Duodenal mucosa (tissue), 2 donors: Measurements from ENCODE around the gene OSM.
A peak's percentile ranks its signal among the peaks of the same experiment; 100 is the strongest.

Experiments used
- H3K27ac ChIP-seq: one replicate; pipeline ENCODE4 v1.7.0; 2013; ENCODE audit warnings: low read depth, low read length
- H3K27me3 ChIP-seq, 2 donors: one replicate each; pipeline ENCODE4 v1.7.0; 2013; ENCODE audit warnings: low read length in 2 of 2, control low read depth in 1 of 2; ENCODE audit not compliant: insufficient read depth in 2 of 2, control insufficient read depth in 1 of 2
- H3K36me3 ChIP-seq, 2 donors: one replicate each; pipeline ENCODE4 v1.7.0; 2013; ENCODE audit warnings: low read length in 2 of 2, control low read depth in 1 of 2; ENCODE audit not compliant: insufficient read depth in 2 of 2, control insufficient read depth in 1 of 2
- H3K4me1 ChIP-seq, 2 donors: one replicate each; pipeline ENCODE4 v1.7.0; 2013; ENCODE audit warnings: low read length in 2 of 2, control low read depth in 1 of 2; ENCODE audit not compliant: insufficient read depth in 2 of 2, control insufficient read depth in 1 of 2
- H3K4me3 ChIP-seq, 2 donors: one replicate each; pipeline ENCODE4 v1.7.0; 2013; ENCODE audit warnings: low read length in 2 of 2, low read depth in 1 of 2
- H3K9ac ChIP-seq, 2 donors: one replicate each; pipeline ENCODE4 v1.7.0; 2013; ENCODE audit warnings: low read length in 2 of 2, low read depth in 1 of 2
- H3K9me3 ChIP-seq, 2 donors: one replicate each; pipeline ENCODE4 v1.7.0; 2013; ENCODE audit warnings: low read length in 2 of 2, control low read depth in 1 of 2; ENCODE audit not compliant: control insufficient read depth in 1 of 2

OSM gene

DNA sequence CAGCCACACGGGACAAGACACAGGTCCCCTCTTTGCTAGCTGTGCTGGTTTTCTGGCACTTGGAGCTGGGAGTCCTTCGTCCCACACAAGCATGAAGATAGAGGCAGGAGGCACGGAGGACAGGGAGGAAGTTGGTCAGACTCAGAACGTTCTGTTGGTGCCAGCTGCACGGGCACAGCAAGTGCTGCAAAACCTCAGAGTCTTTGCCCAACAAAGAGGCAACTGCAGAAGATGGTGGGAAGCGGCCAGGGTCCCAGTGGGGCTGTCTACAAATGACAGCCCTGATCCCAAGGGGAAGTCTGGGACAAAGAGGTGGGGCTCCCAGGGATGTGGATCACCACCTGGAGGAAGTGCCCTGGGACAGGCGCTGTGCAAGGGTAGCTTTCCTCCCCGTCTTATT, 9.4 kb upstream of the OSM start:
- no peak overlapping the region for H3K9ac ChIP-seq
- H3K27ac ChIP-seq: no peak overlapping the region
- no peaks in the 10 kb centered on the region for H3K36me3 ChIP-seq
- H3K9me3 ChIP-seq: no peaks in the 10 kb centered on the region
- peak overlapping the region in 1 of 2 donors; percentile 1 for H3K4me3 ChIP-seq
- no peaks in the 10 kb centered on the region for H3K27me3 ChIP-seq
- peaks cover 17 to 33% of the 10 kb centered on the region in 2 donors for H3K4me1 ChIP-seq

DNA sequence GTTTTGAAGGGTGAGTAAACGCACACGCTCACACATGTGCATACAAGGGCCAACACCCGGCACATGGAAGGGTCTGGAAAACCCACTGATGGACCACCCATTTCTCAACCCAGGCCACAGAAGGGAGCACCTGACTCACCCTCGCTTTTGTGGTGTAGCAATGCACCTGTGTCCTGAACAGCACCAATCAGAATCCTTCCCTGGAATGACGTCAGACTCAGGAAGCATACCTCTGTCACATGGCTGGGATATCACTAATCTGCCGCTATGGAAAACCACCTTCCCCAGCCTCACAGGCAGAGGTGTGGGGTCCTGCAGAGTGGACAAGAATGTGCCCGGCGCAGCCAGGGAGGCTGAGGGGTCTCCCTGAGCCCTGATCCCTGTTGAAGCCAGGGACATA, 9.0 kb upstream of the OSM start:
- Histone ChIP-seq H3K4me3 (peak overlapping the region in 1 of 2 donors; percentile 1), H3K4me1 (peaks cover 17 to 33% of the 10 kb centered on the region in 2 donors), H3K27me3 (no peaks in the 10 kb centered on the region), H3K9ac (no peak overlapping the region), H3K36me3 (no peaks in the 10 kb centered on the region), H3K27ac (no peak overlapping the region), H3K9me3 (no peaks in the 10 kb centered on the region)

DNA sequence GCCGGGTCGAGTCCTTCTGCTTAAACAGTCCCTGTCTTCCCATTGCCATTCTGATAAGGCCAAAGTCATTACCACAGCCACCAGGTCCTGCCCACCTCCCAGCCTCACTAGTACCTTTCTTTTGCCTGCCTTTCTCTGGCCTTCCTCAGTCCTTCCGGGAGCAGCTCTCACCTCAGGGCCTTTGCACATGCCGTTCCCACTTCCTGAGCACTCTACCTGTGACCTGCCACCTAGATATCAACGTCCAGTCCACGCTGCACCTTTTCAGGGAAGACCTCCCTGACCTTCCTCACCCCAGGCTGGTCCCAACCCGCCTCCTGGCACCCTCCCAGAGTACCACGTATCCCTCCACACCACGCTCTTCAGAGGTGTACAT, 7.8 kb upstream of the OSM start:
- H3K4me1 ChIP-seq: peaks cover 17 to 33% of the 10 kb centered on the region in 2 donors
- no peak overlapping the region for H3K9ac ChIP-seq
- H3K36me3 ChIP-seq: no peaks in the 10 kb centered on the region
- no peak overlapping the region for H3K4me3 ChIP-seq
- no peaks in the 10 kb centered on the region for H3K9me3 ChIP-seq
- H3K27ac ChIP-seq: no peak overlapping the region
- no peaks in the 10 kb centered on the region for H3K27me3 ChIP-seq

DNA sequence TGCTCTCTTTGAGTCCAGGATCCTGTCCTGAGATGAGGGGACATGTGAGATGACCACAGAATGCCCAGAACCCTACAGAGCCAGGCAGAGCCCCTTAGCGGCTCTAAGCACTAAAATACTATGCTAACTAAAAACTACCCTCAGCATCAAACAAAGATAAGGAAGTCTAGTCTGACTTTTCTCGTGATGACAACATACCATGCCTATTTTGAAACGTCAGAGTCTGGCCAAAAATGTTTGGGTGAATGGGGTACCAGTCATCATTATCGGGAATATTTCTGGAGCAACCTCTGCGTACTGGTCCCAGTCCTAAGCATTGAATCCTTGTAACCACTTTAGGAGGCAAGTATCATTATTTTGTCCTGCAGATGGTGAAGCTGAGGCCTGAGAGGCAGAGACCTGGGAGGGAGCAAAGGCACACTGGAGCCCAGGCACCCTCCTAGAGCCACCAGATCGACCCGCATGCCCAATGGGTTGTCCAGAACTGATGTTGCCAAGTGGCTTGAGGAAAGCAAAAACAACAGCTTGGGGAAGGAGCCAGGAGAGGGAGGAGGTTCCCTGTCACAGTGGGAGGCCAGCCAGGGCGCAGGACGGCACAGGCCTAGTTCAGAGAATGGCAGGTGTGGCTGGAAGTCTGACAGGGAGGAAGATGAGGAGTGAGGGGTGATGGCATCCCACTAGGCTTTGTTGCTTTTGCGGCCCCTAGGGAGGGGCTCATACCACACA, 7.2 kb upstream of the OSM start:
- Histone ChIP-seq H3K36me3 (no peaks in the 10 kb centered on the region), H3K9ac (no peak overlapping the region), H3K4me3 (no peak overlapping the region), H3K27ac (no peak overlapping the region), H3K9me3 (no peaks in the 10 kb centered on the region), H3K4me1 (peaks cover 15 to 28% of the 10 kb centered on the region in 2 donors), H3K27me3 (no peaks in the 10 kb centered on the region)

DNA sequence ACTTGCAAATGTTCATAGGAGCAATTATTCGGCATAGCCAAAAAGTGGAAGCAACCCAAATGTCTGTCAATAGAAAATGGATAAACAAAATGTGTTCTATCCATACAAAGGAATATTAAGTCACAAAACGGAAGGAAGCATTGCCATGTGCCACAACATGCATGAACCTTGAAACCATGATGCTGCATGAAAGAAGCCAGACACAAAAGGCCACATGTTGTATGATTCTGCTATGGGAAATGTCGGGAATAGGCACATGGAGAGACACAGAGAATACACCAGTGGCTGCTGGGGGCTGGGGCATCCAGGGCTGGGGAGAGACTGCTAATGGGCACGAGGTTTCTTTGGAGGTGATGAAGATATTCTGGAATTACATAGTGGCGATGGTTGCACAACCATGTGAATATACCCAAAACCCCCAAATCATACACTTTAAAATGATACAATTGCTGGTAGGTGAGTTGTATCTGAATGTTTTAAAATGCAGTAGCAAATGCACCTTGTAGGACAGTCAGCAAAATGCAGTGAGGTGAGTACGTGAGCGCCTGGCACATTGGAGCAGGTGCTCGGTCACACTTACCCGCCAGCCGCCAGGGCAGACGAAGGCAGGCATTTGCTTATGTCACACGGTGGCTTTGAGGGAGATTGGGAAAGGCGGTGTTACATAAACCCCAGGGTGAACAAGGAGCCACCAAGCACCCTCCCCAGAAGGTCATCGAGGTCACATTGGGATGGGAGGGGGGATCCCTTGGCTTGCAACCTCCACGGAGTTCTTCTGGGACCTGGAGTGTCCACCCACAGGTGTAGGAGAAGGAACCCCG, 6.3 kb upstream of the OSM start:
- no peak overlapping the region for H3K9ac ChIP-seq
- no peaks in the 10 kb centered on the region for H3K27me3 ChIP-seq
- H3K36me3 ChIP-seq: no peaks in the 10 kb centered on the region
- peaks cover 6 to 20% of the 10 kb centered on the region in 2 donors for H3K4me1 ChIP-seq
- H3K9me3 ChIP-seq: no peaks in the 10 kb centered on the region
- no peak overlapping the region for H3K27ac ChIP-seq
- H3K4me3 ChIP-seq: no peak overlapping the region

DNA sequence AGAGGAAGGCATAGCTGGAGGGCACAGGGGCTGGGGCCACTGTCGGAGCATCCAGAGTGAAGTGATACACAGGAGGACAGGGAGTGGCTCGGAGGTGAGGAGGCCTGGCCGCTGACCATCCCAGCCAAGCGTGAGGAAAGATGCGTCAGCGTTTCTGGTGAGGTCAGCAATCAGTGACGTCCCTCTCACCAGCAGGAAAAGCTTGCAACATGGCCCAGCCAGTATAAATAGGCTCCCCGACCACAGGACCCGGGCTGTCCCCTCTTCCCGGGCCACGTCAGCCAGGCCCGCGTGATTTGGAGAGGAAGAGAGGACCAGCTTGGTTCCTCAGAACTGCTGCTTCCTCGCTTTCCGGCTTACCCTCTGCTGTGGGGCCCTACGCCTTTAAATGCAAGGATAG, 4.2 kb upstream of the OSM start:
- Histone ChIP-seq H3K27me3 (no peaks in the 10 kb centered on the region), H3K4me1 (peaks cover 0 to 5% of the 10 kb centered on the region in 2 donors), H3K36me3 (no peaks in the 10 kb centered on the region), H3K4me3 (no peak overlapping the region), H3K27ac (no peak overlapping the region), H3K9ac (no peak overlapping the region), H3K9me3 (no peaks in the 10 kb centered on the region)

DNA sequence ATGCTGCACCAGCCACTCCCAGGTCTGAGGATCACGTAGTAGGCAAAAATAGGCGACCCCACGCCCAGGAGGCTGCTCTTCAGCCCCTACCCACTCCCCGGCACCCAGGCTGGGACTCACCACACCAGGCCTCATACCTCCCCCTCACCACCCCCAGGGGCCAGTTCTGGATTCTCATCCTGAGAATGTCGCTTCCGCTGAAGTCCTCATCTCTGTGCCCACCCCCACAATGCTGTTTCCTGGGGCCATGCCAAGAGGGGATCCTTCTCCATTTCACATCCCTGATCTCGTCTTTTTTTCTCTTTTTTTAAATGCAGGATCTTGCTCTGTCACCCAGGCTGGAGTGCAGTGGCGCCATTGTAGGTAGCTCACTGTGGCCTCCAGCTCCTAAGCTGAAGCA, 1.7 kb upstream of the OSM start:
- H3K27me3 ChIP-seq: no peaks in the 10 kb centered on the region
- no peaks in the 10 kb centered on the region for H3K36me3 ChIP-seq
- H3K4me3 ChIP-seq: no peak overlapping the region
- peaks cover 0 to 9% of the 10 kb centered on the region in 2 donors for H3K4me1 ChIP-seq
- no peak overlapping the region for H3K27ac ChIP-seq
- H3K9ac ChIP-seq: no peak overlapping the region
- H3K9me3 ChIP-seq: no peaks in the 10 kb centered on the region

DNA sequence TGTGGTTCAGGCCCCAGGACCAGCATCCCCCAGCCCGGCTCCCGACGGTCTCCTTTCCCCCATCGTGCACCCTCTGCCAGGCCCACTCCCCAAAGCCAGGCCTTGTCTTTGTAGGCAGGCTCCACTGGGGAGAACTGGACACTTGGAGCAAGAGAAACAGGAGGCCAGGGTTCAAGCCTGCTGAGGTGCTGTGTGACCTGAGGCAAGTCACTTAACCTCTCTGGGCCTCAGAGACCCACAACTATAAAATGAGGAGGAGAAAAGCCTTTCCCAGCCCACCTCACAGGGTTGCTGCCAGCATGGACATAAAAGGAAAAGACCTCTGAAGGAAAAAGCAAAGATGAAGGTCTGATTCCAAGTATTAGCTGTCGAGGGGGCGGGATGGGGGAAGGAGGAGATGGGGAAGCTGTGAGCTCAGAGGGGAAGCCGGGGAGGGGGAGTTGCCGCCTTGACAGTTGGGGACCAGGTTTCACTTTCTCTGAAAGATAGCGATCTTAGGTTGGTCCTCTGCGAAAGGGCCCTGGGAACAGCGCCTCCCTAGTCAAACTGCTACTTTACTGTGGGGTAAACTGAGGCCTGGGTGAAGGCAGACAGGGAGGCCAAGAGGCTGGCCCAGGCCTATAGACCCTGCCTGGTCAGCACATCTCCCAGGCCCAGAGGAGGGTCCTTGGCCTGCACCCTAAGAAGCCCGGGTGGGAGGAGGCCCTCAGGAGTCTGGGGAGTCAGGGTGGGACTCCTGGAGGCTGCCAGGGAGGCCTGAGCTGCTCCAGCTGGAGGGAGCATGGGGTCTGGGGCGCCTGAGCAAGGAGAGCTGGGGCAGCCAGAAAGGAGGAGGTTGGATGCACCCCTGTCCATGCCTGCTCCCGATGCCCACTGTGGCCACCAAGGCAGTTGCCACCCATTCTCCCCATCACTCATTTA, 991 bp upstream of the OSM start:
- peaks cover 0 to 13% of the 10 kb centered on the region in 2 donors for H3K4me1 ChIP-seq
- no peaks in the 10 kb centered on the region for H3K9me3 ChIP-seq
- no peak overlapping the region for H3K27ac ChIP-seq
- H3K36me3 ChIP-seq: no peaks in the 10 kb centered on the region
- H3K4me3 ChIP-seq: peak overlapping the region in 1 of 2 donors; percentile 28
- H3K27me3 ChIP-seq: no peaks in the 10 kb centered on the region
- H3K9ac ChIP-seq: peak overlapping the region; percentile 38 to 48

DNA sequence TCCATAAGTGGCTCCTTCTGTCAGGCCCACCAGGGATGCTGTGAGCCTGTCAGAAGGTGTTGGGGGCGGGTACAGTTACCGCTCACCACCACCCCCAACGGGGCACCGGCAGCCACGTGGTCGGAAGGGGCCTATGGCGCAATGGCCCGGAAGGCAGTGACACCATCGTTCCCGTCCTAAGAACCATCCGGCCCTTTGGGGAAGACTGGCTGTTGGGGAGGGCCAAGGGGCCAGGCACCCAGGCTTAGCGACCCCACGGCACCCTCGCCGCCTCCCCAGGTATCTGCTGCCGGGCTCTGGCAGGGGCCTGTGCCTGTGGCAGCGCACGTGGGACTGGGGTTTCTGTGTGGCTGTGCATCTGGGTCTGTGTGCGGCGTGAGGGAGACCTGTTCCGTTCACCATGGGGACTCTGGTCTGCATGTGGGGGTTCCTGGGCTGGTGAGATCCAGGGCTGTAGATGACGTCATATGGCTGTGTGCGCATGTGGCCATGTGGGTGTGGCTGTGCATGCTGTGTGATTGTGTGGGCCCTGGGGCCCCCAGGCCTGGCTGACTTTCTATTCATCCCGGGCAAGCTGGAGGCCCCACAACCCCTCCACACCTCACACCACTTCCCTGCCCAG, 717 bp downstream of the OSM start:
- H3K27ac ChIP-seq: peak overlapping the region; percentile 80
- H3K4me1 ChIP-seq: peaks cover 0 to 13% of the 10 kb centered on the region in 2 donors
- peak overlapping the region; percentile 54 to 59 for H3K9ac ChIP-seq
- no peaks in the 10 kb centered on the region for H3K36me3 ChIP-seq
- H3K27me3 ChIP-seq: no peaks in the 10 kb centered on the region
- H3K4me3 ChIP-seq: peak overlapping the region; percentile 58 to 60
- H3K9me3 ChIP-seq: no peaks in the 10 kb centered on the region
